LNCaP clone FGC (cell line): Measurements from ENCODE around the gene TEX264.

ENCODE experiments used
- DNase-seq: peaks from one replicate; pipeline ENCODE4 v3.0.0-alpha.2; 2011; ENCODE audit warnings: low read depth
- H3K4me3 ChIP-seq: 2 replicates; pipeline ENCODE4 v1.5.1; 2011; ENCODE audit warnings: mild to moderate bottlenecking, low read depth, low read length, control low read depth
- TF ChIP-seq, protein P1 (sequence below): IDR thresholded peaks from 2 replicates; pipeline ENCODE4 v1.5.1; 2012; ENCODE audit warnings: mild to moderate bottlenecking; ENCODE audit not compliant: control insufficient read depth, insufficient read depth; ENCODE audit errors: extremely low read depth

TEX264 gene

DNA sequence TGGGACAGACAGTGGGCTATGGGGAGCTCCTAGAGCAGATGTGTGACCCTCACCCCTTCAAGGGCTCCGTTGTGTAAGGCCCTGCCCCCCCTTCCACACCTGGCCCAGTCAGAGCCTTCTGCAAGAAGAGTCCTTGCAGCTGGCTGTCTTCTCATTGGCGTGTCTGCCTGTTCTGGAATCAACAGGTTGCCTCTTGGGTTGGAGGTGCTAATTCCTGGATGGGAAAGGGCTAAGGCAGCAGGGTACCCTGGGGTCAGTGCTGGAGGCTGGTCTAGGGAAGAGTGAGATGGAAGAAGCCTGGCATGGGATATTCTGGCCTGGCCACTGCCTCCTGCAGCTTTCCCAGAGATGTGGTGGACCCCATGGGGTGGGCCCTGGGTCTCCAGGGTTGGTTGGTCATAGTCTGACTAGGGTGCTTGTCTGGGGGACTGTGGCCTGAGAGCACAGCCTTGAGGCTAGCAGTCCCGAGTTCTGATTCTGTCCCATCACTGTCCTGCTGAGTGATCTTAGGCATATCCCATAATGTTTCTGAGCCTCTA lies 5.1 kb downstream of the TEX264 start:
- DNase-seq, result no peak
- H3K4me3 ChIP-seq, result no peak overlapping the region
- TF ChIP-seq, protein P1, sequence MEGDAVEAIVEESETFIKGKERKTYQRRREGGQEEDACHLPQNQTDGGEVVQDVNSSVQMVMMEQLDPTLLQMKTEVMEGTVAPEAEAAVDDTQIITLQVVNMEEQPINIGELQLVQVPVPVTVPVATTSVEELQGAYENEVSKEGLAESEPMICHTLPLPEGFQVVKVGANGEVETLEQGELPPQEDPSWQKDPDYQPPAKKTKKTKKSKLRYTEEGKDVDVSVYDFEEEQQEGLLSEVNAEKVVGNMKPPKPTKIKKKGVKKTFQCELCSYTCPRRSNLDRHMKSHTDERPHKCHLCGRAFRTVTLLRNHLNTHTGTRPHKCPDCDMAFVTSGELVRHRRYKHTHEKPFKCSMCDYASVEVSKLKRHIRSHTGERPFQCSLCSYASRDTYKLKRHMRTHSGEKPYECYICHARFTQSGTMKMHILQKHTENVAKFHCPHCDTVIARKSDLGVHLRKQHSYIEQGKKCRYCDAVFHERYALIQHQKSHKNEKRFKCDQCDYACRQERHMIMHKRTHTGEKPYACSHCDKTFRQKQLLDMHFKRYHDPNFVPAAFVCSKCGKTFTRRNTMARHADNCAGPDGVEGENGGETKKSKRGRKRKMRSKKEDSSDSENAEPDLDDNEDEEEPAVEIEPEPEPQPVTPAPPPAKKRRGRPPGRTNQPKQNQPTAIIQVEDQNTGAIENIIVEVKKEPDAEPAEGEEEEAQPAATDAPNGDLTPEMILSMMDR, result no peak

DNA sequence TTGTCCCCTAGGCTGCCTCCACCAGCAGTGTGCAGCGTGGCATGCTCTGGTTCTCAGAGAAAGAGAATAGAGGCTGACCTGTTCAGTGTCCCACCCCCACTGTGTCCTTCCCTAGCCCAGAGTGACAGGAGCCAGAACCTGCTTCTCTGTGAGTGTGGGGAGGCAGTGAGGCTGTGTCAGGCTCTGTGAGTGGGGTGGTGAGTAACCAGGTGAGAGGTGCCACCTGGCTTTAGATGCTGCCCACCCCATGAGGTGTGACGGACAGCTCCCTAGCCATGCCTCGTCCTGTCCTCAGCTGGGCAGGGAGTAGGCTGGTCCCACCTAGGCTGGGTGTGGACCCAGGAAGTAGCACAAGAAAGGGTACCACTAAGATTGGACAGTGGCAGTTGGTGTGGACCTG lies 6.3 kb downstream of the TEX264 start:
- TF ChIP-seq, protein P1, result no peak
- H3K4me3 ChIP-seq, result no peak overlapping the region
- DNase-seq, result no peak

DNA sequence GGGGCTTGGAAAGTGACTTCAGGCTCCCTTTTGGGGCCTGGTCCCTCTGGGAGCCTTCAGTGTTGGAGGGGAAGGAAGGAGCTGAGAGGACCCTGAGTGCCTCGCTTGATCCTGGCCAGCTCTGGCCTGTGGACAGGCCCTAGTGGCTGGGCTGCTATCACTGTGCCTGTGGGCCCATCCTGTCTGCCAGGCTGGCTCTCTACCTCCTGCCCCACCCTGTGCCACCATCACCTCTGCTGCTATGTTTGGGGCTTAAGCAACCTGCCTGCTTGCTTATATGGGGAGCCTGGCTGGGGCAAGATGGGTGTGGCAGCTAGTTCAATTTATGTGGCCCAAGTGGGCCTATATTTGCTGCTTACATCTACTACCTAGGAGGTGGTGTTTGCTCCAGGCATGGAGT lies 7.1 kb downstream of the TEX264 start:
- no peak overlapping the region for H3K4me3 ChIP-seq
- TF ChIP-seq, protein P1, result no peak
- DNase-seq, result no peak

DNA sequence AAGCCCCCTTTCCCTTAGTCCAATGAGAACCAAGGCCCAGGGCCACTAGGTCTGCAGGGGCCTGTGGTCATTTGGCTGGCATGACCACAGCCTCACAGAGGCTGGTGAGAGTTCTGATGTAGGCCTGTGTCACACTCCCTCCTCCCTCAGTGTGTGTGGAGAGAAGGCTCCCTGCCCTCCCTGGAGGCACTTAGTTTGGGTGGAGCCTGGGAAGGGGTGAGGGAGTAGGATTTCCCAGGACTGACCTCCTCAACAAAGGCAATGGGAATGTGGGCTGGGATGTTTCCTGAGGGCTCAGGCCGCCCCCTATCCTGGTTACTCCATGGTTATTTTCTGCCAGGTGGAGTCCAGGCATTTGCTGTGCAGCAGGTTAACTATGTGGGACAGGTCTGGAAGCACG lies 7.6 kb downstream of the TEX264 start:
- H3K4me3 ChIP-seq, result no peak overlapping the region
- DNase-seq, result no peak
- TF ChIP-seq, protein P1, result no peak

DNA sequence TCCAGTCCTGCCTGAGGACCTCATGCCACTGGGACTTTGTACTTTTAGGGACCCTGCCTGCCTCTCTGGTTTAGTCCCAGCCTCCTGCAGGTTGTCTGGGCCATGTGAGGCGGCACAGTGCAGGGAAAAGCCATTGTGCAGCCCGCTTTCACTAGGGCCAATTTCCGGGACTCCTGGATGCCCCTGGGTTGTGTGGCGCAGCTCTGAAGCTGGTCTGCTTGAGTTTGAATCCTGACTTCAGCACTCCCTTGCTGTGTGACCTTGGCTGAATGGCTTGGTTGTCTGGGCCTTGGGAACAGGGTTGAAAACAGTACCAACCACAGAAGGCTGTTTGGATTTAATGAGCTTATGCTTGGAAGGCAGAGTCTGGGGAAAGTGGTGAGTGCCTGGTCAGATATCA lies 8.3 kb downstream of the TEX264 start:
- H3K4me3 ChIP-seq, result no peak overlapping the region
- no peak for DNase-seq
- TF ChIP-seq, protein P1, result no peak

DNA sequence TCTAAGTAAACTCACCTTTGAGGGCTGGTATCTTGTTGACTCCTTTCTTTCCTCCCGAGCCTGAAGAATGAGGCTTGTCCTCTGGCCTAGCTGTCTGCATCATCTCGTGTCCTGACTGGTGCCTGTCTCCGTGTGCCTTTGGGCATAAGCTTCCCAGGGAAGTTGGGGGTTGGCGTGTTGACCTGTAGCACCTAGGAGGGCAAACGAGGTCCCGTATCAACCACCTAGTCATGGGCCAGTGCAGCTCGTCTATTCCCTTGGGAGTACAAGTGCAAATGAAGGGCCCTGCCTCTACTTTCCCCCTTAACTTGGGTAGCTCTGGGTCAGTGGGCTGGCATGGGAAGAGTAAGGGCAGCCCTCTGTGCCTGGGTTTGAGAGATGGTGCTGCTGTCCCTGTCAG lies 8.7 kb downstream of the TEX264 start:
- no peak overlapping the region for H3K4me3 ChIP-seq
- DNase-seq, result no peak
- TF ChIP-seq, protein P1, result no peak

DNA sequence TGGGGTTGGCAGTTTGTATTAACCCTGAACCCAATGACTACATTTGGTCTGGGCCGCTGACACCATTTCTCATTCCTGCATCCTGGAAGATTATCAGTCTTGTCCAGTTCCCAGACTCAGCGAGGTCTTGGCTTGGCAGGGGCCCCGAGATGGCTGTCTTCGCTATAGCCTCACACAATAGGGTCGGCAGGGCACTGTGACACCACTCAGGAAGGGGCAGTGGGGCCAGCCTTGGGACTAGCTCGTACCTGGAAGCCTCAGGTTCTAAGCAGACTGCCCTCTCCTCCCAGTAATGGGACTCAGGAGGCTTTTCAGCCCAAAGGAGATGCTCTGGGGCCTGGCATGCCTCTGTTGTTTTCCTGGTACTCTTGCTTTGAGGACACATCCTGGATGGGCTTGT lies 9.1 kb downstream of the TEX264 start:
- no peak for DNase-seq
- TF ChIP-seq, protein P1, result no peak
- H3K4me3 ChIP-seq, result no peak overlapping the region
